Measurements from ENCODE around the gene ZDHHC13.
"Not testable (repeated sequence)": the region's sequence is repeated elsewhere in the genome, so short reads cannot be mapped to it uniquely, and the experiment has no call there.

The ZDHHC13 gene

DNA sequence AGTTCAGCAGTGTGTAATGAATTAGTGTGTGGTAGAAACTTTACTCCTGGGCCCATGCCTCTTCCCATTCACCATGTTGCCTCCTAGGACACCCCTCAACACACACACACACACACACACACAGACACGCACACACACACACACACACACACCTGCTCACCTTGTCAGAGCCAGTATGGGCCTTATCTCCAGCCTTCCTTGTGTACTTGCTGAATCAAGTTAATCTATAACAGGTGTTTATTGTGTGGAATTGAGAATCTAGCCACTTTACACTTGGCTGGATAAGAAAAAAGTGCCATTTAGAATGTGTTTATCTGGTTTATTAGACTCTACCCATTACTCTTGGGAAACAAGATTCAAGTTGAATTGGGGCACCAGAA lies 14.5 kb upstream of the ZDHHC13 start:
- Histone ChIP-seq H3K4me3 (ENCODE audit: low read length) (no peak overlapping the region), H3K27me3 (ENCODE audit: insufficient read depth, low read length) (no peaks in the 10 kb centered on the region), H3K9me3 (ENCODE audit: insufficient read depth, low read depth, low read length) (no peaks in the 10 kb centered on the region), H3K36me3 (ENCODE audit: insufficient read depth, low read depth, low read length) (no peaks in the 10 kb centered on the region), H3K4me1 (ENCODE audit: insufficient read depth, low read length) (no peaks in the 10 kb centered on the region), H3K9ac (ENCODE audit: low read depth, low read length) (no peak overlapping the region), H3K27ac (ENCODE audit: low read length) (no peak overlapping the region)

- no peak overlapping the region for H3K27ac ChIP-seq (ENCODE audit: low read length)
- H3K36me3 ChIP-seq (ENCODE audit: insufficient read depth, low read depth, low read length): no peaks in the 10 kb centered on the region
- no peaks in the 10 kb centered on the region for H3K9me3 ChIP-seq (ENCODE audit: insufficient read depth, low read depth, low read length)
- H3K4me3 ChIP-seq (ENCODE audit: low read length): no peak overlapping the region
- H3K4me1 ChIP-seq (ENCODE audit: insufficient read depth, low read length): no peaks in the 10 kb centered on the region
- H3K9ac ChIP-seq (ENCODE audit: low read depth, low read length): no peak overlapping the region
- no peaks in the 10 kb centered on the region for H3K27me3 ChIP-seq (ENCODE audit: insufficient read depth, low read length)
Observed at GRCh38 chr11:19105011-19105410, 12.0 kb upstream of the ZDHHC13 start.

DNA sequence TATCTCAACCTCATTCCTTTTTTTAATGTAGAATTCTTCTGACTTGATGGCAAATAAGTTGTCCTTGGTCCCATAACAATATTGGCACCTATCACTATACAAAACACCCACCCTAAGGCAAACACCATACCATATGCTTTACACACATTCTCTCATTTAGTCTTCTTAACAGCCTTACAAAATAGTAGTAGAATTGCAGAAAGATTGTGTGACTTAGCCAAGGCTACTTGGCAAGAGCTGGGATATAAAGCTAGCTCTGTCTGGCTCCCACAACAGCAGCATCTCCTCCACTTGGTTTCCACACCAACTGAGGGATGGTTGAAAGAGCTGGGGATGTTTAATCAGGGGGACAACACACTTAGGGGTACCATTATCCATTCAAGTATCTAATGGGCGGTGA lies 9.8 kb upstream of the ZDHHC13 start:
- Histone ChIP-seq H3K36me3 (ENCODE audit: insufficient read depth, low read depth, low read length) (no peaks in the 10 kb centered on the region), H3K9me3 (ENCODE audit: insufficient read depth, low read depth, low read length) (no peaks in the 10 kb centered on the region), H3K27ac (ENCODE audit: low read length) (no peak overlapping the region), H3K9ac (ENCODE audit: low read depth, low read length) (no peak overlapping the region), H3K4me1 (ENCODE audit: insufficient read depth, low read length) (no peaks in the 10 kb centered on the region), H3K4me3 (ENCODE audit: low read length) (no peak overlapping the region), H3K27me3 (ENCODE audit: insufficient read depth, low read length) (no peaks in the 10 kb centered on the region)

DNA sequence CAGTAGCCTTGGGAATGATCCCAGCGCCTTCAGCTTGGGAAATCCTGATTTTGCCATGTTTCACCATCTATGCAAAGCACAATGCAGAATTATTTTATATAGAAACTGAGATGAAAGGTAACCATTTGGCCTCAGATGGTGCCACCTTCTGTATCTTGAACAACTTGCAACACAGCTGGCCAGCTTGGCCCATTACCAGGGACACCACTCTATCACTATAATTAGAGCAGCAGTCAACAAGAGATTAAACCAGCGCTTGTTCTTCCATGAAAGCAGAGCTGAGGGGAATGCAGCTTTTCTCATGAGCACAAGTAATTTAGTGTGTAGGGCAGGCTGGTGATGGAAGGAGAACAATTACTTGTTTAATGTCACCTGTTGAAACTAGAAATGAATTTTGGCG lies 6.7 kb upstream of the ZDHHC13 start:
- H3K9me3 ChIP-seq (ENCODE audit: insufficient read depth, low read depth, low read length): no peaks in the 10 kb centered on the region
- no peak overlapping the region for H3K27ac ChIP-seq (ENCODE audit: low read length)
- no peak overlapping the region for H3K4me3 ChIP-seq (ENCODE audit: low read length)
- H3K9ac ChIP-seq (ENCODE audit: low read depth, low read length): no peak overlapping the region
- H3K36me3 ChIP-seq (ENCODE audit: insufficient read depth, low read depth, low read length): no peaks in the 10 kb centered on the region
- no peaks in the 10 kb centered on the region for H3K27me3 ChIP-seq (ENCODE audit: insufficient read depth, low read length)
- no peaks in the 10 kb centered on the region for H3K4me1 ChIP-seq (ENCODE audit: insufficient read depth, low read length)

GRCh38 chr11:19111809-19112208 lies 5.2 kb upstream of the ZDHHC13 start:
- Histone ChIP-seq H3K9me3 (ENCODE audit: insufficient read depth, low read depth, low read length) (no peaks in the 10 kb centered on the region), H3K27me3 (ENCODE audit: insufficient read depth, low read length) (no peaks in the 10 kb centered on the region), H3K4me1 (ENCODE audit: insufficient read depth, low read length) (0 out of 2 replicates have a peak, but pooled peaks cover 3% of the 10 kb centered on the region), H3K36me3 (ENCODE audit: insufficient read depth, low read depth, low read length) (no peaks in the 10 kb centered on the region), H3K9ac (ENCODE audit: low read depth, low read length) (no peak overlapping the region), H3K27ac (ENCODE audit: low read length) (no peak overlapping the region), H3K4me3 (ENCODE audit: low read length) (no peak overlapping the region)

DNA sequence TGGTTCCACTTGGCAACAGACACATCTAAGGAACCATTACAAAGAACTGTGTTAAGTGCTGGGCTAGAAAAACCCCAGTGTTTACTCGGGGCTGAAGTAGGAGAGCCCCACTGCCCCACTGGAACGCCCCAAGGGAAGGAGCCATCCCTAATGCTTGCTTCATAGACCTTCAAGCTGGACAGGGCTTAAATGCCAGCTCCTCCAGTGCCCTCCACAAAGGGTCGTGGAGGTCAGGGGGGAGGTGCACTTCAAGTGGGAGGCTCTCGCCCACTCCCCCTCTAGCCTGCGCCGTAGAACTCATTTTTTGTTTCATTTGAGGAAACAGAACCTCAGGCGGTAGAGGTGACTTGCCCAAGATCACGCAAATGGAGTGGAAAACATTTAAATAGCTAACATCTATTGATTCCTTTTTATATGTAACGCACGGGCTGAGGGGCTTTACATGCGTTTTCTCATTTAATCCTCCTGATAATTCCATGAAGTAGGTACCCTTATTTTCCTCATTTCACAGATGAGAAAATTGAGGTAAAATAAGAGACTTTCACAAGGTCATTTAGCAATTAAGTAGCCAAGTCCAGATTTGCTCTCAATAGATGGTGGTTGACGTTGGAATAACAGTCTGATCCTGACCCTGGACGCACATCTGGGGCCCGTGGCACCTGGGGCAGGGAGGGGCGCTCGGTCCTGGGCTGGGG lies 545 bp upstream of the ZDHHC13 start:
- Histone ChIP-seq H3K4me3 (ENCODE audit: low read length) (peak overlapping the region; percentile 92), H3K27me3 (ENCODE audit: insufficient read depth, low read length) (no peaks in the 10 kb centered on the region), H3K27ac (ENCODE audit: low read length) (no peak overlapping the region), H3K4me1 (ENCODE audit: insufficient read depth, low read length) (0 out of 2 replicates have a peak, but pooled peaks cover 9% of the 10 kb centered on the region), H3K36me3 (ENCODE audit: insufficient read depth, low read depth, low read length) (peaks cover 14% of the 10 kb centered on the region), H3K9me3 (ENCODE audit: insufficient read depth, low read depth, low read length) (no peaks in the 10 kb centered on the region), H3K9ac (ENCODE audit: low read depth, low read length) (no peak overlapping the region)

GRCh38 chr11:19117760-19118097 lies 761 bp downstream of the ZDHHC13 start:
- peak overlapping the region; percentile 81; the same call in 1 of the 2 replicates for H3K9ac ChIP-seq (ENCODE audit: low read depth, low read length)
- H3K27ac ChIP-seq (ENCODE audit: low read length): no peak overlapping the region

DNA sequence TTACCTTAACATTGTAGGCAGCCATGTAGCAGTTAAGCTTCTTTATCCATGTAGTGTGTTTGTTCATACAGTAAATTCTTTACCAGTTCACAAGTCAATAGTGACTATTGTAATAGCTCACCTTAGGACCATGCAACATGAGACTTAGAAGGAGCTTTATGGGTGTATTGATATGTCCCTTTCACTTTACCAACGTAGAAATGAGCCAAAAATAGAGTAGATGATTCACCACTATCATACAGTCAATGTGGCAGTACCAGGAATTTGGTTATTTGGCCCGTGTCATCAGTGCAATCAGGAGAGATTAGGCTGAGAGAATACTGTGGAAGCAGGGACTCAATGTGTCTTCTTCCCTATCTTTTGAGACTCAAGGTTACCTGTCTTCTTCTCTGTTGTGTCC lies 4.7 kb downstream of the ZDHHC13 start:
- Histone ChIP-seq H3K36me3 (ENCODE audit: insufficient read depth, low read depth, low read length) (peaks cover 22% of the 10 kb centered on the region), H3K27ac (ENCODE audit: low read length) (no peak overlapping the region), H3K4me1 (ENCODE audit: insufficient read depth, low read length) (0 out of 2 replicates have a peak, but pooled peaks cover 6% of the 10 kb centered on the region), H3K4me3 (ENCODE audit: low read length) (no peak overlapping the region), H3K9ac (ENCODE audit: low read depth, low read length) (no peak overlapping the region), H3K9me3 (ENCODE audit: insufficient read depth, low read depth, low read length) (no peaks in the 10 kb centered on the region), H3K27me3 (ENCODE audit: insufficient read depth, low read length) (no peaks in the 10 kb centered on the region)

More at GRCh38 chr11:19117760-19118097, 761 bp downstream of the ZDHHC13 start:
- peaks cover 14% of the 10 kb centered on the region for H3K36me3 ChIP-seq (ENCODE audit: insufficient read depth, low read depth, low read length)
- H3K4me3 ChIP-seq (ENCODE audit: low read length): peak overlapping the region; percentile 92
- no peaks in the 10 kb centered on the region for H3K9me3 ChIP-seq (ENCODE audit: insufficient read depth, low read depth, low read length)
- H3K4me1 ChIP-seq (ENCODE audit: insufficient read depth, low read length): 0 out of 2 replicates have a peak, but pooled peaks cover 9% of the 10 kb centered on the region
- no peaks in the 10 kb centered on the region for H3K27me3 ChIP-seq (ENCODE audit: insufficient read depth, low read length)

GRCh38 chr11:19122960-19123615 lies 6.1 kb downstream of the ZDHHC13 start:
- Histone ChIP-seq H3K4me3 (ENCODE audit: low read length) (no peak overlapping the region), H3K27ac (ENCODE audit: low read length) (no peak overlapping the region), H3K9me3 (ENCODE audit: insufficient read depth, low read depth, low read length) (no peaks in the 10 kb centered on the region), H3K9ac (ENCODE audit: low read depth, low read length) (no peak overlapping the region), H3K4me1 (ENCODE audit: insufficient read depth, low read length) (peaks cover under 1% of the 10 kb centered on the region; the same call in 1 of the 2 replicates), H3K36me3 (ENCODE audit: insufficient read depth, low read depth, low read length) (peaks cover 22% of the 10 kb centered on the region), H3K27me3 (ENCODE audit: insufficient read depth, low read length) (no peaks in the 10 kb centered on the region)

GRCh38 chr11:19126562-19127325 lies 9.8 kb downstream of the ZDHHC13 start:
- not testable (repeated sequence) for H3K4me3 ChIP-seq (ENCODE audit: low read length); H3K4me1 ChIP-seq (ENCODE audit: insufficient read depth, low read length); H3K27ac ChIP-seq (ENCODE audit: low read length); H3K9me3 ChIP-seq (ENCODE audit: insufficient read depth, low read depth, low read length); H3K9ac ChIP-seq (ENCODE audit: low read depth, low read length); H3K36me3 ChIP-seq (ENCODE audit: insufficient read depth, low read depth, low read length); H3K27me3 ChIP-seq (ENCODE audit: insufficient read depth, low read length)

DNA sequence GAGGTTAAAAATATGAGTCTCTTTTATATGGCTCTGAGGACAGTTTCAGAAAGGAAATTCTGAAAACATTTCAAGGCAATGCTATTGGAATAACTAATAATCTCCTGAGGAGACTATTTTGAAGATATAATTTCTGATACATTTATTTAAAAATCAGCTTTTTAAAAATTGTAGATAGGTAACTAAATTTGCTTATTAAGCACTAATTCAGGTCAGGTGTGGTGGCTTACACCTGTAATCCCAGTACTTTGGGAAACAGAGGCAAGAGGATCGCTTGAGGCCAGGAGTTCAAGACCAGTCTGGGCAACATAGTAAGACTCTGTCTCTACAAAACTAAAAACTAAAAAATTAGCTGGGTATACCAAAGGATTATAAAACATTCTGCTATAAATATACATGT lies 17.0 kb downstream of the ZDHHC13 start:
- no peak overlapping the region for H3K27ac ChIP-seq (ENCODE audit: low read length)
- H3K9me3 ChIP-seq (ENCODE audit: insufficient read depth, low read depth, low read length): peaks cover 18% of the 10 kb centered on the region
- peaks cover 11% of the 10 kb centered on the region; the same call in 1 of the 2 replicates for H3K36me3 ChIP-seq (ENCODE audit: insufficient read depth, low read depth, low read length)
- no peak overlapping the region for H3K4me3 ChIP-seq (ENCODE audit: low read length)
- H3K27me3 ChIP-seq (ENCODE audit: insufficient read depth, low read length): no peaks in the 10 kb centered on the region
- H3K9ac ChIP-seq (ENCODE audit: low read depth, low read length): no peak overlapping the region
- H3K4me1 ChIP-seq (ENCODE audit: insufficient read depth, low read length): no peaks in the 10 kb centered on the region

All from iPS-20b (cell line).